GM15510 (cell line): Measurements from ENCODE around the gene ZNF789.

Experiments used
- POLR2A ChIP-seq: IDR thresholded peaks from 3 replicates; pipeline ENCODE4 v1.6.1; 2011; ENCODE audit warnings: borderline replicate concordance; ENCODE audit not compliant: insufficient read length; ENCODE audit errors: extremely low read depth

Gene ZNF789

DNA sequence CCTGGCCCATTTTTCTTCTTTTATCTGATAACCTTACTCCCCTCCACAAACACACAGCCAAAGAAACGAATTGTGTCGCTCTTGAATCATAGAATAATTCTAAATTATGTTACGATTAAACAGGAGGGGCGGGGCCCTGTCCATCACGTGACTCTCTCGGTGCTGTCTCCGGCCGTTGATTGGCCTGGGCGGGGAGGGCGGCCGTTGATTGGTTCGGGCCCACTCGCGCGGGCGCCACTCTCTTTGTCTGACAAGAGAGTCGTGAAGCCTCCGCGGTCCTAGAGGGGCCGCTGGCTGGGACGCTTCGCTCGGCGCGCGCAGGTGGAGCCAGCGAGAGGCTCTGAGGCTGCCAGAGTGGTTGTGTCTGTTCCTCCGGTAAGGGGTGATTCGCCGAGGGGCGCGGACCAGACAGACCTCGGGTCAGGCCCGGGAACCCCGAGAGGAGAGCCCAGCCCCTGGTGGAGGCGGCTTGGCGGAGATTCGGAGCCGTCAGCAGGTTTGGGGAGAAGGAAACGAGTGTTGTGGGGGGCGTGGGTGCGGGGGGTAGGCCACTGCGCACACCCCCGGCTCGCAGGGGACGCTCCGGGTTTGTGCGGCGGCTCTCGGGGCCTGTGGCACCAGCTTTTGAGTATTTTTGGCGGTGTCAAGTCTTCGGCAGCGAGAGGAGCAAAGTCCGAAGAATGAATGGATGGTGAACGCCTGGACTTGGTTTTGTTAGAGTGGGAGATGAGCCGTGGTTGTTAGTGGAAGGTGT lies at the start of gene ZNF789:
Gene ZNF789 (plus strand): TSS at position 330 of the 754 bp plus-strand sequence. CDS start 3,567 bp downstream, outside the sequence.
- peak; percentile 78 for TF ChIP-seq POLR2A

GRCh38 chr7:99424932-99425730 lies 47.6 kb upstream of the ZNF789 start:
- no peak for TF ChIP-seq POLR2A

DNA sequence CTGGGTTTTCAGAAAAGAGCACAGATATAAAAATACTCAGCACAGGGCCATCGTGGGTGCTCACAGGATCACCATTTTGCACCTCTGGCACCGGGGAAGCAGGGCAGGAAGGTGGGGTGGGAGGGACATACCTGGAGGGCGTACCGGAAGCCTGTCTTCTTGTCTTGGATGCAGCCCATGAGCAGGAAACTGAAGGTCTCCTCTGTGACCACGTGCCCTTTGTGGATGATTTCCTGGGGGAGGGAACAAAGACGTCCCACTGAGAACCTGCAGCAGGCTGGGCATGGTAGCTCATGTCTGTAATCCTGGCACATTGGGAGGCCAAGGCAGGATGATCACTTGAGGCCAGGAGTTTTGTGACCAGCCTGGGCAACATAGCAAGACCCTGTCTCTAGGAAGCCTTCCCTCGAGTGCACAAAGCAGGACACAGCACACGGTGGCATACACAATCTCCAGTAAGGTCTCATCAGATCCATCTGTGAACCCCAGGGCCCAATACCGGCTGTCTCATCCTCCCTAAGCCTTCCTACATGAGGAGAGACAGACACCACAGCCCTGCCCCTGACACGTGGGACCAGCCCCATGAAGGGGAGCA lies 43.6 kb upstream of the ZNF789 start:
- no peak for TF ChIP-seq POLR2A

- TF ChIP-seq POLR2A, result no peak
These were observed 42.9 kb upstream of the ZNF789 start for GRCh38 chr7:99429756-99430155.

DNA sequence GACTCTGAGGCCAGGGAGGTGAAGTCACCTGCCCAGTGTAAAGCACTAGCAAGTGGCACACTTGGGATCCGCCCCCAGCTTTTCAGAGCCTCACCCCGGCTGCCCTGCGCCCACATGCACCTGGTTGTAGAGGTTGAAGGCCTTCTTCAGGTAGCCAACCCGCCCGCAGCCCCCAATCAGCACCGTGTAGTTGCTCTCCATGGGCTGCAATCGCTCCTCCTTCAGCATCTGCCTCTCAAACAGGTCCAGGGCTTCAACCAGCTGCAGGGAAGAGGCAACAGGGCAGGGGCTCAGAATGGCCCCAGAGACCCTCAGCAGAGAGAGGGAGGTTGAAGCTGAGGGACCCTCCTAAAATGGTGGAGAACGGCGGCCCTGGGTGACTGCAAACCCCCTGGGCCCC lies 39.5 kb upstream of the ZNF789 start:
- TF ChIP-seq POLR2A, result no peak

DNA sequence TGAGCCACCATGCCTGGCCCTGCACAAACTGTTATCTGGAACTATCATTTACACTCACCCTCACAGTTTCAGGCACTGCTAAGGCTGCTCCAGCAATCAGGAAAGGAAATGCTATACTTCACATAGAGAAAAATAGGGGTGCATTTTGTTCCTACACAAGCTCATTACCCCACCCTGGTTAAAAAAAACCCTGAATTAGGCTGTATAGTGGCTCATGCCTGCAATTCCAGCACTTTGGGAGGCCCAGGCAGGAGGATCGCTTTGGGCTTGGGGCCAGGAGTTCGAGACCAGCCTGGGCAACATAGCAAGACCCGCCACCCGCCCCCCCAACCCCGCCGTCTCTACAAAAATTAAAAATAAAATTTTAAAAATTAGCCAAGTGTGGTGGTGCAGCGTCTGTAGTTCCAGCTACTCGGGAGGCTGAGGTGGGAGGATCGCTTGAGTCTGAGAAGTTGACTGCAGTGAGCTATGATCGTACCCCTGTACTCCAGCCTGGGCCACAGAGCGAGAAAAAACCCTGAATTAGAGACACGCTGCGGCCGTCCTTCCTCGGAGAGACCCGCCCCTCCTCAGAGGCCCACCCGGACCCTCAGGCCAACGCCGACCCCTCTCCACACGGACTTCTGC lies 34.6 kb upstream of the ZNF789 start:
- no peak for TF ChIP-seq POLR2A

DNA sequence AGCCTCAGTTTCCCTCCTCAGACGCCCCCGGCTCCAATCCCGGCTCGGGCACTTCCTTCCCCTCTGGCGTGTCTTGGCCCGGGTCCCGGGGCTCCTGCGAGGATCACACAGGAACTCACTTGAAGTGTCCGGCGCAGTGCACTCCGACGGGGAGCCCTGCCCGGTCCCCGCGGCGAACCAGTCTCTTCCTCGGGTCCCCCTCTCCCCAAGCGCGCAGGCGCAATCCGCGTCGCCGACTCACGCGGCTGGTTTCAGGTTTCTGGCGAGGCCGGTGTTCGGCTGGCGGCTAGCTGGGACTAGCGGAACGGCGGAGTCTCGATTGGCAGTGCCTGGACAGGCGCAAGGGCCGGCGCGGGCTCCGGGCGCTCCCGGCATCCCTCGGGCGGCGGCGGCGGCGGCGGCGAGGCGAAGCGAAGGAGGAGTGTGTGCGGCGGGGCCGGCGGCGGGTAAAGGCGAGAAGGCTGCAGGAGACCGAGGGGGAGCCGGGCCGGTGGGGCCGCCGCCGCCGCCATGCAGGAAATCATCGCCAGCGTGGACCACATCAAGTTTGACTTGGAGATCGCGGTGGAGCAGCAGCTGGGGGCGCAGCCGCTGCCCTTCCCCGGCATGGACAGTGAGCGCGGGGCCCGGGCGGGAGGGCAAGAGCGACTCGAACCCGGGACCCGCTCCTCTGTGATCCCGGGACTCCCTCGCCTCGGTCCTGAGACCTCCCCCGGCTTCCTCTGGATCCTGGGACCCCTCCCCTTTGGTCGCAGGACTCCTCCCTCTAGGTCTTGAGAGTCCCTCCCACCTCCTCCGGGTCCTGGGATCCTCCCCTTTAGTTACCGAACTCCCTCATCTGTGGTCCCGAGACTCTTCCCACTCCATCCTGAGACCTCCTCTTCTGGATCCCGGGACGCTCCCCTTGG lies 33.9 kb upstream of the ZNF789 start, which contains the start of the genes CPSF4 and PTCD1:
Gene CPSF4 (plus strand): TSS at position 371 of the 908 bp plus-strand sequence. CDS start 140 bp downstream, at position 511.
Gene PTCD1 (minus strand): TSS at position 226 of the 908 bp plus-strand sequence. CDS start 3,556 bp downstream, outside the sequence.
- TF ChIP-seq POLR2A, result peak; percentile 78

- TF ChIP-seq POLR2A, result no peak
These were observed 32.5 kb upstream of the ZNF789 start for GRCh38 chr7:99440195-99440594.

DNA sequence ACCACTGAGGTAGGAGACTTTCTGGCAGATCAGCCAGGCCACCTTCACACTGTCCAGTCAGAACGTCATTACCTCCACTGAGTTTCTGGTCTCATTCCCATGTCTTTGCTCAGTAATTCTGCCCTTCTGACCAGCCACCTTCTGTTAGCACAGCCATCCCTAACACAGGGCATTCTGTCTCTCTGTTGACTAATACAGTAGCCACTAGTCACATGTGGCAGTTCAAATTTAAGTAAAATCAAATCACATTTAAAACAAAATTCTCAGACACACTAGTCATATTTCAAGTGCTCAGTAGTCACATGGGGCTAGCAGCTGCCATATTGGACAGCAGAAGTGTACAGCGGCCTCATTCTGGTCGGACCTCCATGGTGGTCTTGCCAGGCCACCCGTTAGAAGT lies 26.6 kb upstream of the ZNF789 start:
- no peak for TF ChIP-seq POLR2A

- TF ChIP-seq POLR2A, result no peak
These were observed 24.7 kb upstream of the ZNF789 start for GRCh38 chr7:99447943-99448342.

DNA sequence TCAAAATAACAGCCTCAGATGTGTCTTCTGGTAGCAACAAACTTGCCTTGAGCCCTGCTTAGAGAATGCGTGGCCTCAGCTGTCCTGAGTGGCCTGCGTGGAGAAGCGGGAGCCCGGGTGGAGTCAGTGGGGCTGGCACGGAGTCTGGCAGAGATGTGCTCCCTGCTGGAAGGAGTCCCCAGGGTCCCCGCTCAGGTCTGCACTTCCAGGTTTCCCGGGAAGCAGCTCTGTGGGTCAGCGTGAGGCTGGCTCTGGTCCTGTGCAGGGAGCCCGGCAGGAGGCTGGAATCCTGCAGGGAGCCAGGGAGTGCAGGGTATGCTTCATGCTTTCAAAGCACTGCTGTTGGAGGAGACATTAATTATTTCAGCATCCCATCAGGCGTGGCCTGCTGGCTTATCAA lies 23.8 kb upstream of the ZNF789 start:
- TF ChIP-seq POLR2A, result no peak

DNA sequence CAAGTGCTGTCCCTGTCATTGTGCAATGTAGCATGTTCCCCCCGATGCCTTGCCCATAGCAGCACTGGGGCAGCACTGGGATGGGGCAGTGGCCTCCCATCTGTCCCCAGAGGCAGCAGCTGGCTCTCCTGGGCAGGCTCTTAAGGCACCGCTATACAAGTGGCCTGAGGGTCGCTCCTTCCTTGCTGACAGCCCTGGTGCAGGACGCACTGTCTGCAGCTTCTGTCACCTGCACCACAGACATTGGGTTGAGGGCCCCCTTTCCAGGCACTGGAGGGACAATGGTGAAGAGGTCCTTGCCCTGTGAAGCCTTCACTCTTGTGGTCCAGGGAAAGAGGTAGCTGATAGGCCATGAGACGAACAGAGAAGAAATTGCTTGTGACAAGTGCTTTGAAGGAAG lies 23.4 kb upstream of the ZNF789 start:
- no peak for TF ChIP-seq POLR2A

- TF ChIP-seq POLR2A, result no peak
These were observed 20.8 kb upstream of the ZNF789 start for GRCh38 chr7:99451936-99452335.

- TF ChIP-seq POLR2A, result no peak
These were observed 20.1 kb upstream of the ZNF789 start for GRCh38 chr7:99452541-99452940.
